H7 (cell line): ENCODE data around the gene FCHO1. TPM values are rescaled to one million over a fixed set of nuclear protein-coding genes. Genes with fewer than 3 reads are reported as not detected.

Source experiments
- DNase-seq: peaks from one replicate; pipeline ENCODE4 v3.0.0; 2012
- H3K27me3 ChIP-seq: 2 replicates; pipeline ENCODE4 v1.6.0; 2011; ENCODE audit warnings: mild to moderate bottlenecking, low read length; ENCODE audit not compliant: control insufficient read depth, insufficient read depth
- H3K36me3 ChIP-seq: replicated peaks from 2 replicates; pipeline ENCODE4 v1.5.1; 2011; ENCODE audit warnings: low read length; ENCODE audit not compliant: control insufficient read depth, insufficient read depth
- H3K4me3 ChIP-seq: 2 replicates; pipeline ENCODE4 v1.5.1; 2011; ENCODE audit warnings: low read depth, mild to moderate bottlenecking, control low read depth, low read length, moderate library complexity; ENCODE audit not compliant: insufficient read depth
- total RNA-seq: library from RNA; depleted of rRNA; stranded (reverse); fragments of >200 nt; shearing (Covaris generic); gene quantifications from 2 replicates; pipeline ENCODE4 v1.2.3, GENCODE V29; 2014; rRNA removed

FCHO1 gene, protein sequence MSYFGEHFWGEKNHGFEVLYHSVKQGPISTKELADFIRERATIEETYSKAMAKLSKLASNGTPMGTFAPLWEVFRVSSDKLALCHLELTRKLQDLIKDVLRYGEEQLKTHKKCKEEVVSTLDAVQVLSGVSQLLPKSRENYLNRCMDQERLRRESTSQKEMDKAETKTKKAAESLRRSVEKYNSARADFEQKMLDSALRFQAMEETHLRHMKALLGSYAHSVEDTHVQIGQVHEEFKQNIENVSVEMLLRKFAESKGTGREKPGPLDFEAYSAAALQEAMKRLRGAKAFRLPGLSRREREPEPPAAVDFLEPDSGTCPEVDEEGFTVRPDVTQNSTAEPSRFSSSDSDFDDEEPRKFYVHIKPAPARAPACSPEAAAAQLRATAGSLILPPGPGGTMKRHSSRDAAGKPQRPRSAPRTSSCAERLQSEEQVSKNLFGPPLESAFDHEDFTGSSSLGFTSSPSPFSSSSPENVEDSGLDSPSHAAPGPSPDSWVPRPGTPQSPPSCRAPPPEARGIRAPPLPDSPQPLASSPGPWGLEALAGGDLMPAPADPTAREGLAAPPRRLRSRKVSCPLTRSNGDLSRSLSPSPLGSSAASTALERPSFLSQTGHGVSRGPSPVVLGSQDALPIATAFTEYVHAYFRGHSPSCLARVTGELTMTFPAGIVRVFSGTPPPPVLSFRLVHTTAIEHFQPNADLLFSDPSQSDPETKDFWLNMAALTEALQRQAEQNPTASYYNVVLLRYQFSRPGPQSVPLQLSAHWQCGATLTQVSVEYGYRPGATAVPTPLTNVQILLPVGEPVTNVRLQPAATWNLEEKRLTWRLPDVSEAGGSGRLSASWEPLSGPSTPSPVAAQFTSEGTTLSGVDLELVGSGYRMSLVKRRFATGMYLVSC
- 21.6 and 21.7 TPM in 2 replicates for total RNA-seq

DNA sequence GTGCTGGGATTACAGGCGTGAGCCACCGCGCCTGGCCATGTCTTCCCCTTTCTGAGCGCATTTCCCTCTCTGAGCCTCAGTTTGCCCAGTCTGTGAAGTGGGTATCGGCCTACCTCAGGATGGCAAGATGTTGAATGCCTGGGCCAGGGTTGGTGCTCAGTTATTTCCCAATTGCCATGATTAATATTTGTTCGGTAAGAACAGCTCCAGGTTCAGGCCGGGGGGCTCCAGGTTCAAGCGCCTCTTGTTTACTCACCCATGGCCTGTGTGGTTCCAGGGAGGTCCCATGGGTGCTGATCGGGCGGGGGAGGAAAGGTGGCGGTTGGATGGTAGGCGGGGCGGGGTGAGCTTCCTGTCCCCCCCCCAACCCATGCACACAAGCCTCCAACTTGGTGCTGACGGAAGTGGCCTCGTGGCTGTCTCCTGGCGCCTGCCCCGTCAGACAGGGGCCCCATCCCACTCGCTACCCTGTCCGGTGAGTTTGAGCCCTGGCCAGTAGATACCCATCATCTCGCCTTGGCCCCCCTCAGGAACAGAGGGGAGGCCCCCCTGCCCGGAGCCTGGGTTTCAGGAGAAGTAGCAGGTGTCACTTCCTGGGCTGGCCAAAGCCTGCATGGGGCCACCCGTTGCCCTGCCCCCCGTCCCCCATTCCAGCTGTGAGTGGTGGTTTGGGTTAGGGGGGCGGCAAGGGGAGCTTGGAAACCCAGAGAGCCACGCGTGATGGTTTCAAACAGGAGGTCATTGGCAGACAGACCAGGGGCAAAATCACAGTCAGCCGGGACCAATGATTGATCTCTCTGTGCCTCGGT, at the start of gene FCHO1:
FCHO1 (plus strand) TSS at position 375 of the 809 bp plus-strand sequence. CDS start 3,688 bp downstream, outside the sequence.
- Histone ChIP-seq H3K36me3 (no peaks in the 10 kb centered on the region), H3K4me3 (no peak within 1 kb of the TSS), H3K27me3 (peaks cover 3% of the 10 kb centered on the region; the same call in 1 of the 2 replicates)
- peak; percentile 36 for DNase-seq

DNA sequence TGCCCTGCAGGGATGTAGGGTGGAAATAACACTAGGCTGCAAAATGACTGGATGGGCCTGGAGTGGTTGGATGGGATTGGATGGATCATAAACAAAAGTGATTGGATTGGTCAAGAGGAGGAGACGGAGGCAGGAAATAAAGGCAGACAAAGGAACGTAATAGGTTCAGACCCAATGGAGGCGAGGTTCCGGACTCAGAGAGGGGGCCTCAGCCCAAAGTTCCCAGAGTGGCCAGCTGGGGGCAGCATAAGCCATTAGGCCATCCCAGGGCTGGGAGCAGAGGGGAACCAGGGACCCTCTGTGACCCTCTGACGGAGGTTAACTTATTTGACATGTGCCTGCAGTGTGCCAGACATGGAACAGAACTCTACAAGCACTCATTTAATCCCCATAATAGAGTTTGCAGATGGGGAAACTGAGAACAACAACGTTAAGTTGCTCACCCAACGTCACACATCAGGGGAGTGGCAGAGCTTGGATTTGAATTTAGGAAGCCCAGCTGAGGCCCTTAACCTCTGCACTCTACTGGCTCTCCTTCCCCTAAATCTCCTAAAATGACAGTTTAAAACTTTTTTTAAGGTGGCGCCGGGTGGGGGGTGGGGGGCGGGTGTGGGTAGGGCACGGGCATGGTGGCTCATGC, 47.3 kb upstream of the FCHO1 start:
- DNase-seq = peak; percentile 88
- Histone ChIP-seq H3K27me3 (peaks cover 9% of the 10 kb centered on the region; the same call in 1 of the 2 replicates), H3K36me3 (no peaks in the 10 kb centered on the region), H3K4me3 (no peak overlapping the region)

DNA sequence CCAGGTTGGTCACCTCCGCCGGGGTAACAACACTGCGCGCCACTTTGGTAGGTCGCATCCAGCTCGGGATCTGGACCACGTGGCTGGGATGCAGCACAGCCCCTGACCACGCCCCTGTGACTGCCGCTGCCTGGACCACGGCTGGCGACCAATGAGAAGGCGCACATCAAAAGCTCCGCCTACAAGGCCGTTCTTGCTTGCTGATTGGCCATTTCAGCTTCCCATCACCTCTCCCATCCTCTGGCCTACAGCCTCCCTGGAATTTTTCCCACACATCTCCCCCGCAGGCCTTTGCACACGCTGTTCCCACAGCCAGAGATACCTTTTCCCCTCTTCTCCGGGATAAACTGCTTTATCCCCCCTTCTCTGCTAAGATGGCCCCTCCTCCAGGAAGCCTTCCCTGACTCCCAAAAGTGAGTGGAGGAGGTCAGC, 44.5 kb upstream of the FCHO1 start:
- no peaks in the 10 kb centered on the region for H3K36me3 ChIP-seq
- peak overlapping the region; percentile 15; the same call in 1 of the 2 replicates for H3K4me3 ChIP-seq
- H3K27me3 ChIP-seq = peaks cover 9% of the 10 kb centered on the region; the same call in 1 of the 2 replicates
- peak; percentile 94 for DNase-seq

DNA sequence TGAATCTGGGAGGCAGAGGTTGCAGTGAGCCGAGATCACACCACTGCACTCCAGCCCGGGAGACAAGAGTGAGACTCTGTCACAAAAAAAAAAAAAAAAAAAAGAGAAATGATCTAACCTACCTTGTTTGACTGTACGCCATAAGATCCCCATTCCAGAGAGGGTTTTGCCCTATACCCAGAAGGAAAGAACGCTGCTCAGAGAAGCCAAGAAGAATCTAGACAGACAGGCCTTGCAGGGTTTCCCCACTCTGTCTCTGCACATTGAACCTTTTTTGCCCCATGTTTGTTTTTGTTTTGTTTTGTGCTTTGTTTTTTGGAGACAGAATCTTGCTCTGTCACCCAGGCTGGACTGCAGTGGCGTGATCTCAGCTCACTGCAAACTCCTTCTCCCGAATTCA, 39.4 kb upstream of the FCHO1 start:
- Histone ChIP-seq H3K27me3 (no peaks in the 10 kb centered on the region), H3K4me3 (no peak overlapping the region), H3K36me3 (no peaks in the 10 kb centered on the region)
- no peak for DNase-seq

DNA sequence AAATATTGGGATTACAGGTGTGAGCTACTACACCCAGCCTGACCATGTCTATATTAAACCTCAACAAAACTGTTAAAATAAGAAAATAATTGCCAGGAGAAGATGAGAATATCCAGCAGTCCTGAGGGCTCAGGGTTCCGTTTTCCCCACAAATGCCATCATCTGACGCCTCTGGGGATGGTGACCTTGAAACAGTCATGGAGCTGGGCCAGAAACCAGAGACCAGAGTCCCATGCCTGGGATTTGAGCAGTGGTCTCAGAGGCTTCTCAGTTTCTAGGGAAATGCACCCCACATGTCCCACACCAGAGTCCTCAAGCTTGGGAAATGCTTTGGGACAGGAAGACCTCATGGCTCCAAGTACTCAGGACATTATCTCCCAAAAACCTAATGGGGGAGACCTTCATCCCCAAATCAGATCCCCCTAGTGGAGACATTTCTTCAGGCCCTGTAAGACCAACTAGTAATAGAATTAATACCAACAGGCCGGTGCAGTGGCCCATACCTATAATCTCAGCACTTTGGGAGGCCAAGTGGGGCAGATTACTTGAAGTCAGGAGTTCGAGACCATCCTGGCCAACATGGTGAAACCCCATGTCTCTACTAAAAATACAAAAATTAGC, 34.9 kb upstream of the FCHO1 start:
- Histone ChIP-seq H3K36me3 (peaks cover under 1% of the 10 kb centered on the region), H3K4me3 (no peak overlapping the region), H3K27me3 (no peaks in the 10 kb centered on the region)
- DNase-seq = peak; percentile 62

DNA sequence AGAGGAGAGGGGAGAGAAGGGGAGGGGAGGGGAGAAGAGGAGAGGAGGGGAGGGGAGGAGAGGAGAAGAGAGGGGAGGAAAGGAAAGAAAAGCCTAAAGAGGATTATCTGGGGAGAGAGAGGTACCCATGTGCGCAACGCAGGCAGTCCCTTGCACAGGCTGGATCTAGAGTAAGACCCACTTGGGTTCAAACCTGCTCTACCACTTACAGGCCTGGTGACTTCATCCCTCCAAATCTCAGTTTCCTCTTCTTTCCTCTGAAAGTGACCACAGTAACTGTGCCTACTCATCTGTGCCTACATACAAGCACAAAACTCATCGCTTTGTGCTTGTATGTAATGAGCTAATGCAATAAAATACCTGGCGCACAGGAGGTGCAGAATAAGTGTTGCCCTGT, 32.7 kb upstream of the FCHO1 start:
- no peaks in the 10 kb centered on the region for H3K27me3 ChIP-seq
- peak overlapping the region; percentile 77; the same call in 1 of the 2 replicates for H3K4me3 ChIP-seq
- no peak for DNase-seq
- H3K36me3 ChIP-seq = peaks cover 9% of the 10 kb centered on the region

DNA sequence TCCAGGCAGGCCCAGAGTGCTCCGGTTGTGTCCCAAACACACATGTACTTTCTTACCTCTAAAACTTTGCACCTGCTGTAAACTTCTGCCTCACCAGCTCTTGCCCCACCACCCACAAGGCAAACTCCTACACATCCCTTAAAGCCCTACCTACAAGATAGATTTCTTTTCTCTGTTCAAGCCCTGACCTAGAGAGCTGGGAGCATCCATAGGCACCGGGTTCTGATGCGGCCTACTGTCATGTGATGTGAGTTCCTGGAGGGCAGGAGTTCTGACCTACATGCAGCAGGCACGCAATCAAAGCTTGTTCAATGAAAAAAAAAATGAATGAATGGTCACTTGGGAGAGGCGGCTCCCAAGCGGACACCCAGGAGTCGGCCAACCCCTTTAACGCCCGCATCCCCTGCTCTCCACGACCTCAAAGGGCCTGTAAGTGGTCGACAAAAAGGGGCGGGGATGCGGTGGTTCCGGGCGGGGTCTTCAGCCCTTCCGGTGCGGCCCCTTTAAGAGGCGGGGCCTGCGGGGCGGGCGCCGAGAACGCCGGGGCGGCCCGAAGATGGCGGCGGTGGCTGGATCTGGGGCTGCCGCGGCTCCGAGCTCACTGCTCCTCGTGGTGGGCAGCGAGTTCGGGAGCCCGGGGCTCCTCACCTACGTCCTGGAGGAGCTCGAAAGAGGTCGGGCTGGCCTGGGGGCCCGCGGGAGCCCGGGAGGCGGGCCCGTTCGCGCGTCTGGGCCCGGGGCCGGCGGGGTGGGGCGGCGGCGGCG, 32.1 kb upstream of the FCHO1 start, which contains the start of gene MAP1S:
MAP1S (plus strand) TSS at position 534 of the 765 bp plus-strand sequence; CDS start at position 557, 23 bp downstream.
- no peaks in the 10 kb centered on the region for H3K27me3 ChIP-seq
- DNase-seq = peak; percentile 97
- H3K4me3 ChIP-seq = peak within 1 kb of the TSS; percentile 77
- peaks cover 9% of the 10 kb centered on the region for H3K36me3 ChIP-seq

DNA sequence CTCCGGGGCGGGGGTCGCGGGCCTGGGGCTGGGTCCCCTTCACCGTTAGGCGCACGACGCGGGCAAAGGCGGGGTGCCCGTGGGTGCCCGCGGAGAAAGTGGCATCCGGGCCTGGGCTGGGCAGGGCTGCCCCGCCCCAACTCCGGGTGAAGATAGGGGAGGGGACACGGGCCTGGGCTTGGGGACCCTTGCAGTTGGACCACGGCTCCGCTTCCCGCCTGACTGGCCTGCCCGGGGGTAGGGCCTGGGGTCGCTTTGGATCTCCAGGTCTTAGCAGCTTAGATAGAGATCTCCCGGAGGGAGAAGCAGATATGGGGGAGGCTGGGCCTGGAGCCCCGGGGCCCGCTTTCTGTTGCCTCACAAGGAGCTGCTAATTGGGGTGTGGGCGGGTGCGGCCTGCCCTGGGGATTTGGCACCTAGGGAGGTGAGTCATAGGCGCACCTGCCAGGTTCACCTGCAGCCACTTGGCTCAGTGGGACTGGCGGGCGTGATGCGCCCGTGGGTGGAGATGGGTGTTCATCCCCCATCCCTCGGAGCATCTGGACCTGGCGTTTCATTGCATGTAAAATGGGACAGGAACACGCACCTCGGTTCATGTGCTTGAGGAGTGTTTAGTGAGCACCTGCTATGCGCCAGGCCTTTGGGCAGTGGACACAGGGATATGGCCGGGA, 31.4 kb upstream of the FCHO1 start:
- Histone ChIP-seq H3K36me3 (peaks cover 13% of the 10 kb centered on the region), H3K27me3 (no peaks in the 10 kb centered on the region), H3K4me3 (peak overlapping the region; percentile 77)
- peak; percentile 80 for DNase-seq

DNA sequence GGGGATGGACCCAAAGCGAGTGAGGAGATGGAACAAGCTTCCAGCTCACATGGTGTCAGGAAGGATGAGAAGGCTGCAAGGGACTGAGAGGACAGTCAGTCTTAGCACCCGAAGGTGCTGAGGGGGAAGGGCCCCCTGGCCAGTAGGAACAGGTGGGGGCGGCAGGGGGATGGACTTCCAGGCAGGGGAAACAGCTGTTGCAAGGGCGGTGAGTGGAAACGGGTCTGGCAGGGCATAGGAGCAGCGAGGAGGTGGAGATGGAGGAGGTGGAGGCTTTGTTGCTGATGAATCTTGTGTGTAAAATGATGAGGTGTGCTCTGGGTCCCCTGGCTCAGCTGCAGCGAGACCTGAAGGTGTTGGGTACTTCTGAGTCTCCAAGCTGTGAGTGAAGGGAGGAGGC, 30.8 kb upstream of the FCHO1 start:
- no peak for DNase-seq
- H3K36me3 ChIP-seq = peaks cover 17% of the 10 kb centered on the region
- peak overlapping the region; percentile 77 for H3K4me3 ChIP-seq
- H3K27me3 ChIP-seq = no peaks in the 10 kb centered on the region

DNA sequence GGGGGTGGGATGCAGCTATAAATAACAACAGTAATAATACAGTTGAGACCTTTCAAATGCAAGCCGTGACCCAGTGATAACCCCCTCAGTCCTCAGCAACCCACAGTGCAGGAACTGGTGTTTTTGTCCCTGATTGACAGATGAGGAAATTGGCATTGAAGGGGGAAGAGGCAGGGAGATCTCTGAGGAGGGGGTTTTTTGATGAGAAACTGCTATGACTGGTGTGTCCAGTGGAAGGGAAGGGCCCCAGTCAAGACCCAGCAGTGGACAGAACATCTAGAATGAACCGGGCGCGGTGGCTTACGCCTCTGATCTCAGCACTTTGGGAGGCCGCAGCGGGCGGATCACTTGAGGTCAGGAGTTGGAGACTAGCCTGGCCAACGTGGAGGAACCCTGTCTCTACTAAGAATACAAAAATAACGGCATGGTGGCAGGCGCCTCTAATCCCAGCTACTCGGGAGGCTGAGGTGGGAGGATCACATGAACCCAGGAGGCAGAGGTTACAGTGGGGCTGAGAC, 30.1 kb upstream of the FCHO1 start:
- no peak for DNase-seq
- Histone ChIP-seq H3K36me3 (peaks cover 17% of the 10 kb centered on the region), H3K27me3 (no peaks in the 10 kb centered on the region), H3K4me3 (no peak overlapping the region)

DNA sequence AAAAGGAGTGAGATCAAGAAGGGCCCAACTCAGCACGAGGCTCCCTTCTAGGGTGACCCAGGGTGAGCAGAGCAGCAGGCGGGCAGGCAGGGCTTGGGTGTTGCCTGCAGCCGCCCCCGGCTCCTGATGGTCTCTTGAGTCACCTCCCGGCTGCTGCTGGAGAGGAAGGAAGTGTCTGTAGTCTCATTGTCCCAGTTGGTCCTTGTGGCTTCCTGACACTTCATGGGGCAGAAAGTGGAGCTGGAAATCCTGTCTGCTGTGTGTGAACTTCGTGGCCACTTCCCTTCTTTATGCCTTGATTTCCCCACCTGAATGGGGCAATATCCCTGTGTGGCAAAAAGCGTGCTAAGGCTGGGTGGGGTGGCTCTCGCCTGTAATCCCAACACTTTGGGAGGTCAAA, 29.5 kb upstream of the FCHO1 start:
- no peak for DNase-seq

DNA sequence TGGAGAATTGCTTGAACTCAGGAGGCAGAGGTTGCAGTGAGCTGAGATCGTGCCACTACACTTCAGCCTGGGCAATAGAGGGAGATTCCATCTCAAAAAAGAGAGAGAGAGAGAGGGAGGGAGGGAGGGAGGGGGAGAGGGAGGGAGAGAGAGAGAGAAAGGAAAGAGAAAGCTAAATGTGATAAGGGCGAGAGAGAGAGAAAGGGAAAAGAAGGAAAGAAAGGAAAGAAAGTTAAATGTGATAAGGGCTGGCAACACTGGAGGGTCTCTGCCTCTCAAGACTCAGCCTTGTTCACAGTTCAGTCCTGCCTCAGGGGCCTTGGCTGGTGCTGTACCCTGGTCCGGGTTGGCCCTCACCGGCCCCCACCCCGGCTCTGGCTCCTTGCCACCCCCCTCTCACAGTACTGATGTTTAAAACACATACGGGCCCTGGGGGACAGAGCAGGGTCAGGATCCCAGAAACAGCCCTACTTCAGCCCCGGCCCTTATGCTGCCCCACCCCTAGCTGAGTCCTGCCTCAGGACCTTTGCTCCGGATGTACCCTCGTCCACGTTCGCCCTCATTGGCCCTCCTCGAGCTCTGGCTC, 28.5 kb upstream of the FCHO1 start:
- DNase-seq = no peak
- Histone ChIP-seq H3K27me3 (no peaks in the 10 kb centered on the region), H3K36me3 (peaks cover 20% of the 10 kb centered on the region), H3K4me3 (no peak overlapping the region)

More for the DNA sequence above, 29.5 kb upstream of the FCHO1 start:
- Histone ChIP-seq H3K27me3 (no peaks in the 10 kb centered on the region), H3K4me3 (no peak overlapping the region), H3K36me3 (peaks cover 19% of the 10 kb centered on the region)
